8988T (cell line): Measurements from ENCODE around the gene ARL4D.
"Not testable (repeated sequence)": the region's sequence is repeated elsewhere in the genome, so short reads cannot be mapped to it uniquely, and the experiment has no call there.

Experiments used
- DNase-seq: peaks from one replicate; pipeline ENCODE4 v3.0.0; 2011

The ARL4D gene

DNA sequence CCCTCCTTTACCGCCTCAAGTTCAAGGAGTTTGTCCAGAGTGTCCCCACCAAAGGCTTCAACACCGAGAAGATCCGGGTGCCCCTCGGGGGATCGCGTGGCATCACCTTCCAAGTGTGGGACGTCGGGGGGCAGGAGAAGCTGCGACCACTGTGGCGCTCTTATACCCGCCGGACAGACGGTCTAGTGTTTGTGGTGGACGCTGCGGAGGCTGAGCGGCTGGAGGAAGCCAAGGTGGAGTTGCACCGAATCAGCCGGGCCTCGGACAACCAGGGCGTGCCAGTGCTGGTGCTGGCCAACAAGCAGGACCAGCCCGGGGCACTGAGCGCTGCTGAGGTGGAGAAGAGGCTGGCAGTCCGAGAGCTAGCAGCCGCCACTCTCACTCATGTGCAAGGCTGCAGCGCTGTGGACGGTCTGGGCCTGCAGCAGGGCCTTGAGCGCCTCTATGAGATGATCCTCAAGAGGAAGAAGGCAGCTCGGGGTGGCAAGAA is 1.1 kb downstream of the ARL4D start:
- DNase-seq, result no peak

DNA sequence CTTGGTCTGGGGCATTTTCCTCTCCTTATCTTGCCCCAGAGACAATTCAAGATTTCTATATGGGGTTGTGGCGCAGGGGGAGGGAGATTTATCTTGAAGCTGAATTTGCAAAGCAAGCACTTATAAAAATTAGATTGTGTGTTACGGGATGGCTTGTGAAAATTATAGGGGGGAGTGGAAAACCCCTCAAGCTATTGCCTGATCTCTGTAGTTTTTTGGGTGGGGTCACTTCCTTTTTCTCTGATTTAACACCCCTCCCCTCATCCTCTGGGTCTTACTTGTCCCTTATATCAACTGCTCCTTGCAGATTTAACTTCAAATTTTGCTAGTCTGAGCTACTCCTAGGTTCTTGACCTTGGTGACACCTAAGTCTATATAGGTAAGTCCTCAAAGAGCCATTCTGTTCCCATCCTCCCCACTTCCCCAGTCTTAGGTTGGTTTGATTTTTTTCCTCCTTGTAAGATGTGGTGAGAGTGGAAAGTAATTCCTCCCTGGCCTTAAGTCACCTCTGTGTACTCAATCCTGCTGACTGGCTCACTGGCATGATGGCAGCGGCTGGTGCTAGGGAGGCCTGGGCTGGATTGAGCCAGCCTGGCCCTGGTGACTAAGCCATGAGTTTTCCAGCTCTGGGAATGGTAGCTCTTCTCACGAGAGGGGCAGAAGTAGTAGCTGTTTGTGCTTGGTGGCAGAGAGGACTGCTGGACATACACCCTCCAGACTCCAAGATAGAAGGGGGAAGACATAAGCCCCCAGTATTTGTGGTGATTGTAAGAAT is 2.3 kb downstream of the ARL4D start:
- no peak for DNase-seq

DNA sequence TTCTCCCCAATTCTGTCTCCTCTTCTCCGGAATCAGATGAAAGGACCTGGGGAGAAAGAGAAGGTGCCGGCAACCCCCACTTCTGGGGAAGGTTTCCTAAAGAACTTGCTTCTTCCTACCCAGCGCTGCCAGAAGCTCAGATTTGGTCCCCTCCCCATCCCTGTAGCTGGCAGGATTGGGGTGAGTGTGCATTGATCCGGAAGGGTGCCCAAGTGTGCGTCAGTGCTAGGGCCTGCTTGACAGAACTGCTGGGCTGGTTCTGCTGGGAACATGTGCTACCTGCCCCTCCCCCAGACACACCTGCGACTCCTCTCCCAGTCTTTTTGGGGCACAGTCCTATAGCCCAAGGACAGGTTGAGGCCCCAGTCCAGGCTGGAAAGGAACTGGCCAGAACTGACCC is 3.3 kb downstream of the ARL4D start:
- DNase-seq, result no peak

DNA sequence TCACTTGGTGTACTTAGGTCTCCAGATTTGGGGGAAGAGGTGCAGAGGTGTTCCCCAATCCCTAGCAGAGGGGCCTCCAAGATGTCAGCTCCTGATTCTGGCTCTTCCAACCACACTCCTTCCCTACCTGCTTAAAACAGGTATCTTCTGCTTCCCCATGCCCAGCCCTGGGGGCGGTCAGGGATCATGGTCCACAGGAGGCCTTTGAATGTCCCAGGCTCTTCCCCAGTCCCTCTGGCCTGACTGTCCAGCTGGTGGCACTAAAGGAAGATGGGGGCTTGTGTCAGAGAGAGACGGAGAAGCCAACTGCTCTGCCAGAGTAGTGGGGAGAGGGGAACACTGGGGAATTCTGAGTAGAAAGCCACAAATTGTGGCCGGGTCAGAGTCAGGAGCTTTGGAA is 3.8 kb downstream of the ARL4D start:
- DNase-seq, result no peak

DNA sequence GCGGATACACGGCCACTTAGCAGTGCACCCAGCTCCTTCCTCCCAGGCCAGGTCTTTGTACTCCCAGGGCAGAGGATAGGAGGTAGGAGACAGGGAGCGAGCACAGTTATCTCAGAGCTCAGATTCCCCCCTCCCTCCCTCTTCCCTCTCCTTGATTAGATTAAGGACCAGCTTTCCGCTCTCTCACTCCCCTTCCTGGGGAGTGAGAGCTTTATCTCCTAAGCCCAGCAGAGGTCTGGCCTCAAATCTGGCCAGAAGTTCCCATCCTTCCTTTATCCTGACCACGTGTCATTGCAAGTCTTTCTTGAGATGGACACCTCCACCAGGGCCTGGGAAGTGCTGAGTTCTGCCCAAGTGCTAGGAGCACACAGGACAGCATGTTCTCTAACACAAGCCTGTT is 5.1 kb downstream of the ARL4D start:
- no peak for DNase-seq

DNA sequence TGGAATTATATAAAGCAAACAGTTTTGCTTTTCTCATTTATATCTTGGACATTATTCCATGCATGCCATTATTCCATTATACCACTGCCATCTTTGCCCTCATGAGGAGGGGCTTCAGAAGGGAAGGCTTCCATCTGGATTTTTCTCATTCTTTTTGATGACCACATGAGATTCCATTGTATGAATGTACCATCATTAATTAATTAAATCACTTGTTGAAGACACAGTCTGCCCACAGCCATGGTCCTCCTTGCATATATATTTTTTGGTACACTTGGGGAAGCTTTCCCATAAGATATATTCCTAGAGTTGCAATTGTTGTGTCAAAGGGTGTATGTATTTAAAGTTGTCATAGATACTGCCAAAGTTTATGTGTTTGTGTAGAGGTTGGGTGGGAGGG is 7.1 kb downstream of the ARL4D start:
- no peak for DNase-seq

DNA sequence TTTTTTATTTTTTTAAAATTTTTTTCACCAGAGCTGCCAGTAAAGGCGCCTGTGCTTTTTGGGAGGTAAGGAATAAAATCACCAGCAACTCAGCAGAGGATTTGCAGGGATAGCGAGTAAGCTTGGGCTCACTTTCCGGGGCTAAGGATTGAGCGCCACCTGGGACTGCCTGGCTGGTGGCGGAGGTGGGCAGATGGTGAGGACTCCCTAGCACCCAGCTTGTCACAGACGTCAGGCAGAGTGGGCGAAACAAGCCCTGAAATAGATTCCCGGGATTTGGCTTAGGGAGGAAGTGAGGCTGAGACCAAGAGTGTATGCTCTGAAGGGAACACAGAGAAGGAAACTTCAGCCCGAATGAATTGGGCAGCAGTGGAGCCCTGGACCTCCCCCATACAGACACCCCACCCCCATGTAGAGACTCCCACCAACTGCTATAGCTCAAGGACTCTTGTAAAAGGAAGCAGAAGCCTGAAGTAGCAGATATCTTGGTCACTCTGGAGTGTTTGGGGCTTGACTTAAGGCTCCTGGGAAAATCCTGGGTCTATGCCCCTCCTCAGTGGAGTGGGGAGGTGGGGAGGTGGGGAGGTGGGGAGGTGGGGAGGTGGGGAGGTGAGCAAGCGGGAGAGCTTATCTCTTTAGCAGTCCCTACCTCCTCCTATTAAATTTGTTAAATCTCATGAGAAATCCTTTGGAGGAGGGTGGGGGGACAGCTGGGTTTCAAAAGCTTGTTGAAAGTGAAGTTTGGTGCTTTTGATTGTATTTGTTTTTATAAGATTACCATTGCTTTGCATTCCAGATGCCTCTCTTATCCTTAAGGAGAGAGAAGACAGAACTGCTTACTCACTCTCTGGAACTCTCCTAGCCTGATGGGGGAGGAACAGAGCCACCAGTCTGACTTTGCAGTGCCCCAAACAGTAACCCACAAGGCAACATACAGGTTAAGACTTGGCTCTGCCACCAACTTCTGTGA is 8.2 kb downstream of the ARL4D start:
- DNase-seq, result no peak

DNA sequence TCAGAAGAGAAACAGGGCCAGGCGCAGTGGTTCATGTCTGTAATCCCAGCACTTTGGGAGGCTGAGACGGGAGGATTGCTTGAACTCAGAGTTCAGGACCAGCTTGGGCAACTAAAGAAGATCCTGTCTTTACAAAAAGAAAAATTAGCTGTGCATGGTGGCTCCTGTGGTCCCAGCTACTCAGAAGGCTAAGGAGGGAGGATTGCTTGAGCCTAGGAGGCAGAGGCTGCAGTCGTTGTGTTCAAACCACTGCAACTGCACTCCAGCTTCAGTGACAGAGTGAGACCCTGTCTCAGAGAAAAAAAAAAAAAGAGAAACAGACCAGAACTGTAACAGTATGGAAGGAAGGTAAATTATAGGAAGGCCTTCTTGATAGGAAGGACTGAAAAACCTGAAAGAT is 10.3 kb downstream of the ARL4D start:
- DNase-seq, result no peak

DNA sequence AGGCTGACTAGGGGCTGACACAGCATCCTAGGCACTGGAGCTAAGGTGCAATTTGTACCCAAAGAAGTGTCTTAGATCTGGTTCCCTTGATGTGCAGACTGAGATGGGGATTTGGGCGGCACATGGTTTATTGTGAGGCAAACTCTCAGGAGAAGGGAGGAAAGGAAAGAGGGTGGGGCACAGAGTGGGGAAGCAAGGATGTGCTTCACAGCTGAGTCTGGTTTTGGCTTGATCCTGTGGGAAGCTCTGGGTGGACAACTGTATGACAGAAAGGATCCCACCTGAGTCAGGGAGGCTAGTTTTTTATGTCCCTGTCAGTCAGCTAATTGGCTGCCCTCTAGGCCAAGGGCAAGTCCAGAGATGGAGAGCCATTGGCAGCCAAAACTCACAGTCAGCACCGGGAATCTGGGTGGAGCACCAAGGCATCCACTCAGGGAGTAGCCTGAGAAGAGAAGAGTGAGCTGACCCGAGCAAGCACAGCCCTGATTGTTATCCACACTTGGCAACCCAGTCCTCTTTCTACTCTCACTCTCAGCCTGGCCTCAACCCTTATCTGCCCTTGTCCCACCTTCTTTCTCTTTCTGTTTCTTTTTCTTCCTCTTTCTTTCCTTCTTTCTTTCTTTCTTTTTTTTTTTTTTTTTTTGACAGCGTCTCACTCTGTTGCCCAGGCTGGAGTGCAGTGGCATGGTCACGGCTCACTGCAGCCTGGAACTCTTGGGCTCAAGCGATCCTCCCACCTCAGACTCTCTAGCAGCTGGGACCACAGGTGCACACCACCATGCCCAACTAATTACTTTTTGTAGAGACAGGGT is 12.0 kb downstream of the ARL4D start:
- DNase-seq, result no peak

DNA sequence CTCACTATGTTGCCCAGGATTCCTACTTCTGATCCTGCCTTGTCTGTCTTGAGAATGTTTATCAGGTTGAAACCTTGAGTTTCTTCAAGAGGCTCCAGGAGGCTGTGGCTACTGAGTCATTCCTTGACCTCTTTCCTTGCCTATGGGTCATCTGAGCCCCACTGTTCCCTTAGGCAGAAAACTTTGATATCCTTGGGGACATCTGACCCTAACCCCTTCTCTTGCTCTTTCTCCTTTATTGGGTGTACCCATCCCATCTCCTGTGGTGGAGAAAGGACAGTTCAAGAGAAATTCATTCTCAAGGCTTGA is 12.5 kb downstream of the ARL4D start:
- no peak for DNase-seq

DNA sequence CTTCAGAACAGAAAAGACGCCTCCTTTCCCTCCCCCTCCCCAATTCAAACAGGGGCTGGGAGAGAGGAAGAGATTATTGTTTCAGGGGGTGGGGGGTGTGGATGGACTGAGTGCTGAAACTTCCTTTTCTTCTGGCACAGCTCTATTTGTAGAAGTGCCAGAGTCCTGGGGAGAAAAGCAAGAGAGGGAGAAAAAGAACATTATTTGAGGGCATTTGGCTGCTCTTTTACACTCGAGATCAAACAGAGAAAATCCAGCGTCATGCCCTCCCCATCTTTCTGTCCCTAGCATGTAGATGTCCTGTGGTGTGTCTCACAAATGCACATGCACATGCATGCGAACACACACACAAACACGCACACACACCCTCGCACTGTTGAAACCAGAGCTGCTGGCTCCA is 13.0 kb downstream of the ARL4D start:
- DNase-seq, result no peak

DNA sequence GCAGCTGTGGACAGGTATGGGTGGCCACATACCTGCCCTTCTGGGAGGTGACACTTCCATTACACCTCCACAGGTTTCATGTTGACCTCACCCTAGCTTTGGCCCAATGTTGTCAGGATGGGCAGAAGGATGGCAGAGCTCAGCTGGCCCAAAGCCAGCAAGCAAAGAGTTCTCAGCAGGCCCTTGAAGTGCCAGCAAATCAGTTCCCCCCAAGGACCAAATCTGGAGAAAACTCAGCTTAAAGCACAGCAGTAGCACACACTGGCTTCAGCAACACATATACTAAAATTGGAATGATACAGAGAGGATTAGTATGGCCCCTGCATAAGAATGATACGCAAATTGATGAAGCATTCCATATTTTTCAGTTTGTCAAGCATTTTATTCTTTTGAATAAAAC is 13.4 kb downstream of the ARL4D start:
- no peak for DNase-seq

DNA sequence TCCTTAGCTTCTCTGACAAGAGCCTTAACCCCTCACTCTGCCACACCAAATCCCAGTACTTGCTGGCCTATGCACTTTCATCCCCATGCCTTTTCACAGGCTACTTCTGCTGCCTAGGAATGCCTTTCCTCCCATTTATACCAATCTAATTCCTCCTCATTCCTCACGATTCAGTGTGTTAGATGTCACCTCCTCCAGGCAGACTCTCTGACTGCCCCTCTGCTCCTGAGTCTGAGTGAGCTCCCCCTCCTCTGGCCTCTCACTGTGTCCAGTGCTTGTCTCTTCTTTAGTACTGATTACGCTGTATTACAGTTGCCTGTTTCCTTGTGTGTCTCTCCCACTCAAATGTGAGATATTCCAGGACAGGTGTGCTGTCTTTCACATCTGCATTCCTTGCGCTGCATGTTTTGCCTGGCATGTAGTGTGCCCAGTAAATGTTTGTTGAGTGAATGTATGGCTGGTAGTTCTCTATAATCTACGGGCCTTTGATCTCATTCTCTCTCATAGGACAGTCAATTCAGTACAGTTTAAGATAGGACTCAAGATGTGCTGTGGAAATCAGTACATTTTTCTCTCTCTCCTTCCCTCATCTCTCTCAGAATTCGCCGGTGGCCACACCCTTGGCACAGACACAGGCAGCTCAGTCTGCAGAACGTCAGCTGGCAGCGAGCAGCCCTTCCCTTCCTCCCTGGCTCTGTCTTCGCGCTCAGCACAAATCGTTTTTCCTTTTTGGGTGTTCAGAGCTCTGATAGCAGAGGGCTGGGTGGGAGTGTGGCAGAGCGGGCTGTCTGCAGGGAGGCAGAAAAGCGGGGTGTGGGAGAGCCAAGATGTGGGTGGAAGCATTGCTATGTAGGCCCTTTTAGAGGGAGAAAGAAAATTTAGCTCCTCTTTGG is 18.5 kb downstream of the ARL4D start:
- no peak for DNase-seq

DNA sequence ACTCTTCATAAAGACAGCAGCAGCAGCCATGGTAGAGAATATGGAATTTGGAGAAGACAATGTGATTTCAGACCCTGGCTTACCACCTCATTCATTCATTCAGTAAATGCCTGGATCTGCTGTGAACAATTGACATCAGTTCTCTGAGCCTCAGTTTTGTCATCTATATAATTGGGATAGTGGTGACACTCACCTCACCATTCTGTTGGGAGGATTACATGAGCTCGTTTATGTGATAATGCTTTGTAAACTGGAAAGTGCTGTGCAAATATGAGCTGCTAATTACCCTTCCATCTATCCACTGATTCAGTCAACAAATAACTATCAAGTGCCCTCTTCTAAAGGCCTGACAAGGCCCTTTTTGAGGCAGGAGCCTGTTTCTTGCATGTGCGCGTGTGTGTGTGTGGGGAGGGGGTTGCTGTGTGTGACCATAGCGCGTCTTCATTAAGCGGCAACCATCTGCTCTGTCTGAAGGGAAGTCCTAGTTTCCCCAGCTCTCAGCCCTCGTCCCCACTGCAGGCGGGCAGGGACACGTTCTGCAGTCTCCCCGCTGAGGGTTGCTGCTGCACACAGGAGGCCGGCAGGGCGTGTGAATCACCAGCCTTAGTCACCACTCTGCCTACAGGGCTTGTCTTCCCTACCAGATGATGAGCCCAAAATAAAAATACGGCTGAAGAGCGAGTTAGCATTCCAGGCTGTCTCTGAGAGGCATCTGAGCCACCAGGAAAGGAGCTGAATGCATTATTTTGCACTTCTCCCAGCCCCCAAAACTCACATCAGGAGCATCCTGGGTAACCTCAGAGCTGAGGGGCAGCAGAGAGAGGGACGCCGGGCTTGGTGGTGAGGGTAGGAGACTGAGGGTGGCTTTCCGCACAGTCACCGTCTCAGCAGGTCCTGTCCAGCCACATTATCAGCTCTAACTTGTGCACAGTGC is 19.9 kb downstream of the ARL4D start:
- peak; percentile 71 for DNase-seq

DNA sequence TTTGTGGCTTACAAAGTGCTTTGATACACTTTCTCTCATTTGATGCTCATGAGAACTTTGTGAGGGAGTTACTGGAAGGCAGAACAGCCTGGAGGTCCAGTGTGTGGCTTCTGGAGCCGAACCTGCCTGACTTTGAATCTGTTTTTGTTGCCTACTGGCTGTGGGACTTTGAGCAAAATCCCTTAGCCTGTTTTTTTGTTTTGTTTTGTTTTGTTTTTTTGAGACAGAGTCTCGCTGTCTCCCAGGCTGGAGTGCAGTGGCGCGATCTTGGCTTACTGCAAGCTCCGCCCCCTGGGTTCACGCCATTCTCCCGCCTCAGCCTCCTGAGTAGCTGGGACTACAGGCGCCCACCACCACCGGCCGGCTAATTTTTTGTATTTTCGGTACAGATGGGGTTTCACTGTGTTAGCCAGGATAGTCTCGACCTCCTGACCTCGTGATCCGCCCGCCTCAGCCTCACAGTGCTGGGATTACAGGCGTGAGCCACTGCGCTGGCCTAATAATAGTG is 20.6 kb downstream of the ARL4D start:
- not testable (repeated sequence) for DNase-seq

DNA sequence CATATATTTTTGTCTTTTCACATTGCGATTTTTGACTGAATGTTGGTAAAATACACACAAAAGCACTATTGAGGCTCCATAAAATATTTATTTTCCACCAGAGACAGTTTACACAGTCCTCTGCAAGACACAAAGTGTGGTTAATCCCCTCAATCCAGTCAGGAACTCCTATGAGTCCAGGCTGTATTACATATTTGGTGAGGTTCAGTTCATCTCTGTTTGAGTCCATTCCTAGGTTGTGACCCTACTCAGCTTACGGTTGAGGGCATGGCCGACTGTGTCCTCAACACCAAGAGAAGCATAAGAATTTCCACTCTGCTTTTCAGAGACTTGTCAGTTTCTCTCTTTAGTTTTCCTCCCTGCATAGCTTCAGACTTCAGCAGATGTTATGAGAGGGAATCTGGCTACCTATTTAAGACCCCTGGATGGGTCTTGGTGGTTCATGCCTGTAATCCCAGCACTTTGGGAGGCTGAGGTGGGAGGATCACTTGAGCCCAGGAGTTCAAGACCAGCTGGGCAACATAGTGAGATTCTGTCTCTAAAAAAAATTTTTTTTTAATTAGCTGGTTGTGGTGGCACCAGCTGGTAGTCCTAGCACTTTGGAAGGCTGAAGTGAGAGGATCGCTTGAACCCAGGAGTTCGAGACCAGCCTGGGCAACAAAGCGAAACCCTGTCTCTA is 25.1 kb downstream of the ARL4D start:
- no peak for DNase-seq

DNA sequence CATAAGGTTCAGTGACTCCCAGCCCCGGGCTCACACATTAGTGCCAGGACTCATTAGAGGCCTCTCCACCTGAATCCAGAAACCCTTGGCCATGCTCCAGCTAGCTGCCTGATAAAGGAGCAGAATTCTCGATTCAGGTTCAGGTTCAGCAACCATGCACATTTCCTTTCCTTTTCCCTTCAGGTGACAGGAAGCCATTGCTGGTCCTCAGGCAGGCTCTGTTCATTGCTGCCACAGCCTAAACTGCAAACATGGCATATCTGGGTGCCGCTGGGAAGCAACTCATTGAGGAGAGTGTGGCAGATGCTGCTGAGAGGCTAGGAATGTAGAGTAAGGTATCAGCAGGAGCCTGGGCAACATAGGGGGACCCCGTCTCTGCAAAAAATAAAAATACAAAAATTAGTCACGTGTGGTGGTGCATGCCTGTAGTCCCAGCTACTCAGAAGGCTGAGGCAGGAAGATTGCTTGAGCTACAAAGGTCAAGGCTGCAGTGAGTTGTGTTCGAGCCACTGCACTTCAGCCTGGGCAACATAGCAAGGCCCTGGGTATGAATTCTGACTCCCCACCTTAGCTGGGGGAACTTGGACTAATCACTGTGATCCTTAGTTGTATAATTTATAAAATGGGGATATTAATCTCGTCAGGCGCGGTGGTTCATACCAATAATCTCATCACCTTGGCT is 28.7 kb downstream of the ARL4D start:
- DNase-seq, result no peak

DNA sequence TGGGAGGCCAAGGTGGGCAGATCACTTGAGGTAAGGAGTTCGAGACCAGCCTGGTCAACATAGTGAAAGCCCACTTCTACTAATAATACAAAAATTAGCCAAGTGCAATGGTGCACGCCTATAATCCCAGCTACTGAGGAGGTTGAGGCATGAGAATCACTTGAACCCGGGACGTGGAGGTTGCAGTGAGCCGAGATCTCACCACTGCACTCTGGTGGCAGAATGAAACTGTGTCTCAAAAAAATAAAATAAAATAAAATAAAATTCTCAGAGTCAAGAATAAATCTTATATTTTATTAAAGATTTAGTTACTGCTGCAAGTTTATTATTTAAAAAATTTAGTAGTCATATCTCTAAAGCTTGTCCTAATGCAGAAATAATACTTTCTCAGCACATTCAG is 29.7 kb downstream of the ARL4D start:
- DNase-seq, result no peak

DNA sequence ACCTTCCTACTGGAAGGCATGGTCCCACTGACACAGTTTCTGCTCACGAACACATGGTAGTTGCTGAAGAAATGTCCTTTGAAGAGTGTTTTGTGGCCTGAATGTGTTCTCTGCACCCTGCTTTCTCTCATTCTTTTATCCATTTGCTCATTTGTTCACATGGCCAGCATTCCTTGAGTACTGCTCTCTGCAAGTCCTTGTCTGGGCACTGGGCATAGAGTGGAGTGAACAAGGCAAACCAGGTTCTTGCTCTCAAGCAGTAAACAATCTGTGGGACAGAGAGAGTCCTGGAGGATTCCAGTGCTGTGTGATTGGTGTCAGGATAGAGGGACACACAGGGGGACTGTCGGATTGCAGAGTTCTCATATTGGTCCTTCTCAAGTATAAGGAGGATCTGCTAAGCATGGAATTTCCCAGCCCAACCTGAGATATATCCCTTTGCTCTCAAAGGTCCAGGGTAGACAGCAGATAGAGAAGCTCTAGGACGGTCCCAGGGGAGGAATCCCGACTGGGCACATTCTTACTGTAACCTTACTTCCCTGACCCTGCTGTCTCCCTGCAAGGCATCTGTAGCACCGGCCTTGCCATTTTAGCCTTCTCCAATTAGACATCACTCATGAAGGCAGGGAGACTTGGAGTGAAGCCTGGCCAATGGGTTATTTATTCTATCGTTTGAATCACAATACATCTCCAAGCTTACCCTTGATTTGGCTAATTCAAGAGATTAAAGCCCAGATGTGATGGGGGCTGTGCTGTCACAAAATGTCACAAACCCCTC is 32.3 kb downstream of the ARL4D start:
- no peak for DNase-seq
